ENCODE measurements around the gene HPRT1.
A peak's percentile ranks its signal among the peaks of the same experiment; 100 is the strongest.

HPRT1 gene

GRCh38 chrX:134544513-134545151, 84.7 kb downstream of the HPRT1 start:
- no peak for DNase-seq

GRCh38 chrX:134545510-134545909, 85.5 kb downstream of the HPRT1 start:
- DNase-seq = no peak

- DNase-seq = no peak
Observed at GRCh38 chrX:134546187-134546586, 86.2 kb downstream of the HPRT1 start.

DNA sequence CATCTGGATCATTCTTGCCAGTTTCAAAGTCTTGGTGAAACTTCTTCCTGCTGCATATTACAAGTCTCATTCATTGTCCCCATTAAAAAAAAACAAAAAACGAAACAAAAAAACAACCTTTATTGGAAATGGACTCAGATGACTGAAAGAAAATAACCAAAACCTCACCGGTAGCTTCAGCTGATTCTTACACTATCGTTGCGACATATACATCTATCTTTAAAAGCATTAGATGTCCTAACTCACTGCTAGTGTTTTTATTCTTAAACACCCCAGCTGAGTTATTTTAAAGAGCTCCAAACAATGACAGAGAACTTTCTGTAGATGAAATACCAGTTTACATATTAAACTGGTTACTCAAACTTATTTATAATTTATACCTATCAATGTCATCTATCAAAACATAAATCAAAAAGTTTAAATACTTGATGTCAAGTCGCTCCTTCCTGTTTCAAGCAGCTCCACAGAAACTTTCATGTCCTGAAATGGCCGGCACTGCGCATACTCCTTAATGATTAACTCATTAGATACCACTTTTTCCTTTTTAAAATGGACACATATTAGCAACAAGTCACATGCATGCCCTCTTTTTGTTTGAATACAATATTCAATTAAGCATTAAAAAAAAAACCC, 87.2 kb downstream of the HPRT1 start:
- no peak for DNase-seq

DNA sequence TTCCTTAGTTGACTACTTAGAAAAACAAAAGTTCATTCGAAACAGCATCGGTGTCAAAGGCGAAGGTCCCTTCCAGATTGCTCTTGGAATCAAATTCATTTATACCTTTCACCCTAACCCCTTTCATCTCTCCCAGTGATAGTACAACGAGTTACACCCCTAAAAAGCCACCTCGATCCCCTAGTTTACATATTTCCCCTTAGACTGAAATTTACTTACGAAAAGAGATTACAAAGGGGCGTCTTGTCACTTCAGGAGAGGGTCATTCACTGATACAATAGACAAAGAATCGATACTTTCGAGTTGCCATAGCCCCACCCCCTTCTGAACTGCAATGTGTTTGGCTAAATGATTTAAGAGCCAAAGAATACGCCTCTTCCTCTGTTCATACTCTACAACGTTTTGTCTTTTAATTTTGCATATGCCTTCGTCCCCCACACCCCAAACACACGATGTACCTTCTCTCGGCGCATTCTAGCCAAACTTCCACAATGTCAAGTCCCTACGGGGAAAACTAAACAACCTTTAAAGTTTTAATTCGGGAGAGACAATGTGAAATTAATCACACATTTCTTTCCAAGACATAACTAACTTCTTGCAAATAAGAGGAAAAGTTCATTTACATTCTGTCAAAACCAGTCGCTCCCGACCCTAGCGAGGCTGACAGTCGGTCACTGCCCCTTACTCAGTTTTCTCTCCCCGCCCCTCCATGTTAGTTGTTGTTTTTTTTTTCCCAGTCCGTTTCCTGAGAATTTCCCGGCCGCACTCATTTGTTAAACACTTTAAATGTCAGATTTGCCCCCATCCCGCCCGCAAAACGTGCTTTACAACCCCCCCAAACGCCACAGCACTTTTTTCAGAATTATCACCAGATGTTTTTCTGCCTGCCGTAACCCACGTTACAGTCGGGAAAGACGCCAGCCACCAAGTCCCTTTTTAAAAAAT, 88.6 kb downstream of the HPRT1 start:
- DNase-seq = peak in 1 of 2 donors; percentile 7

Data from CD4-positive, alpha-beta T cell treated with Interleukin-1 beta for 1 hour (primary cell).